Measurements from ENCODE around the gene RNFT2. TPM values are rescaled to one million over a fixed set of nuclear protein-coding genes. Genes with fewer than 3 reads are reported as not detected.

RNFT2 gene
- total RNA-seq, 1 experiment from 2014 or later: 29.5 TPM

- no peak overlapping the region for H3K4me2 ChIP-seq (ENCODE audit: insufficient read depth, insufficient read length, low read length)
- H3K27me3 Mint-ChIP-seq (ENCODE audit: low read depth): no peaks in the 10 kb centered on the region
- H4K20me1 ChIP-seq (ENCODE audit: control insufficient read depth, insufficient read depth, insufficient read length): no peaks in the 10 kb centered on the region
- H3K4me1 Mint-ChIP-seq: no peaks in the 10 kb centered on the region
- no peak overlapping the region for H2BK5ac ChIP-seq (ENCODE audit: insufficient read length, low read length)
- H4K5ac ChIP-seq (ENCODE audit: insufficient read length, low read depth, low read length): no peak overlapping the region
- H2BK12ac ChIP-seq (ENCODE audit: insufficient read length, low read depth, low read length): no peak overlapping the region
- no peak overlapping the region for H3K23ac ChIP-seq (ENCODE audit: insufficient read length, low read depth, low read length)
- no peaks in the 10 kb centered on the region for H3K79me2 ChIP-seq (ENCODE audit: insufficient read depth, low read length)
- no peak overlapping the region for H3K4ac ChIP-seq (ENCODE audit: low read depth, low read length)
- no peak overlapping the region for H3K14ac ChIP-seq (ENCODE audit: insufficient read depth, low read length)
- H2BK20ac ChIP-seq (ENCODE audit: low read depth, low read length, poor library complexity, severe bottlenecking): no peak overlapping the region
- DNase-seq: no peak
- H3K27ac ChIP-seq (ENCODE audit: insufficient read length, low read depth, low read length): no peak overlapping the region
- H3K9me3 Mint-ChIP-seq: peaks cover 3 to 4% of the 10 kb centered on the region in 2 experiments; a peak in 2 of 5 replicates
- WGBS (ENCODE audit: extremely low coverage, insufficient read length, low lambda C conversion rate): no CpG with 5 or more reads among the region's 1 CpG
- H3K23me2 ChIP-seq (ENCODE audit: insufficient read length, low read depth, low read length, poor library complexity, severe bottlenecking): no peaks in the 10 kb centered on the region
- no peak overlapping the region for H4K91ac ChIP-seq (ENCODE audit: insufficient read length, low read depth, low read length)
- peaks cover 17 to 25% (median 17%) of the 10 kb centered on the region in 3 experiments for H3K36me3 Mint-ChIP-seq (ENCODE audit: insufficient read depth in 1 of 3, low read depth in 3 of 3)
- no peak overlapping the region for H2AFZ ChIP-seq (ENCODE audit: low read length)
- H3K27me3 ChIP-seq (ENCODE audit: insufficient read depth, low read length): no peaks in the 10 kb centered on the region
- H3K27ac Mint-ChIP-seq: no peak overlapping the region
- H3K4me3 Mint-ChIP-seq: no peak overlapping the region
- no peak overlapping the region for H3K9ac ChIP-seq (ENCODE audit: extremely low read depth, insufficient read length, low read length)
- H3K79me1 ChIP-seq (ENCODE audit: insufficient read depth, low read depth, low read length, poor library complexity, severe bottlenecking): no peaks in the 10 kb centered on the region
- H4K8ac ChIP-seq (replicated peaks; ENCODE audit: insufficient read length, low read depth, low read length): no peak overlapping the region
- no peaks in the 10 kb centered on the region for H3K4me1 ChIP-seq (ENCODE audit: insufficient read depth, low read length)
- H3K9me3 ChIP-seq (ENCODE audit: control insufficient read depth, low read depth, low read length): no peaks in the 10 kb centered on the region
- H3T11ph ChIP-seq (ENCODE audit: low read length): no peak overlapping the region
- no peak for TF ChIP-seq CTCF (conservative IDR thresholded peaks at IDR 0.05)
- no peak overlapping the region for H3K56ac ChIP-seq (ENCODE audit: insufficient read length, low read depth, low read length)
- no peak overlapping the region for H2BK15ac ChIP-seq (ENCODE audit: low read depth, low read length)
- H2AK5ac ChIP-seq (ENCODE audit: insufficient read length, low read length): no peak overlapping the region
- H2BK120ac ChIP-seq (ENCODE audit: low read depth, low read length, poor library complexity, severe bottlenecking): no peak overlapping the region
- H3K18ac ChIP-seq (ENCODE audit: insufficient read length, low read depth, low read length): no peak overlapping the region
These were observed 65.9 kb downstream of the RNFT2 start for GRCh38 chr12:116804051-116804450.

Data from H9 (cell line).